GM12878 (cell line): ENCODE results near the gene TPCN2.

ENCODE experiments used
- ATF7 ChIP-seq: fragments of 450-650 bp; IDR thresholded peaks from 2 replicates; pipeline ENCODE4 v1.6.1; 2016; ENCODE audit warnings: low read depth, mild to moderate bottlenecking
- CHD1 ChIP-seq: IDR thresholded peaks from 2 replicates; pipeline ENCODE4 v1.6.1; 2012; ENCODE audit warnings: low read depth, low read length, improper control_type of control experiment
- CHD2 ChIP-seq: IDR thresholded peaks from 2 replicates; pipeline ENCODE4 v1.6.1; 2011; ENCODE audit warnings: low read depth, low read length, improper control_type of control experiment, borderline replicate concordance
- HCFC1 ChIP-seq: fragments of 150-350 bp; IDR thresholded peaks from 2 replicates; pipeline ENCODE4 v1.6.1; 2014; ENCODE audit warnings: low read length
- NR2C2 ChIP-seq: IDR thresholded peaks from 2 replicates; pipeline ENCODE4 v1.6.1; 2011; ENCODE audit warnings: borderline replicate concordance, low read depth; ENCODE audit not compliant: control insufficient read depth, insufficient read length
- POLR2A ChIP-seq: IDR thresholded peaks from 2 replicates; pipeline ENCODE4 v1.6.1; 2011; ENCODE audit warnings: low read depth, mild to moderate bottlenecking, low read length
- SREBF2 ChIP-seq: IDR thresholded peaks from 2 replicates; pipeline ENCODE4 v1.6.1; 2012; ENCODE audit warnings: mild to moderate bottlenecking, low read length
- TAF1 ChIP-seq: IDR thresholded peaks from 2 replicates; pipeline ENCODE4 v1.6.1; 2011; ENCODE audit warnings: mild to moderate bottlenecking, low read depth, low read length, borderline replicate concordance
- YY1 ChIP-seq: IDR thresholded peaks from 2 replicates; pipeline ENCODE4 v1.6.1; 2011; ENCODE audit warnings: low read depth, mild to moderate bottlenecking, low read length
- TF ChIP-seq, protein P1 (sequence below): IDR thresholded peaks from 2 replicates; pipeline ENCODE4 v1.6.1; 2012; ENCODE audit warnings: low read depth, low read length, improper control_type of control experiment
- TF ChIP-seq, protein P2 (sequence below), 3 experiments: IDR thresholded peaks in 2 of 3; conservative IDR thresholded peaks in 1 of 3; 2 replicates each; pipeline ENCODE4 v1.5.1; 2011; ENCODE audit warnings: low read depth in 3 of 3, low read length in 3 of 3, mild to moderate bottlenecking in 3 of 3, control low read depth in 2 of 3, moderate library complexity in 2 of 3, inconsistent platforms in 1 of 3, mixed read lengths in 1 of 3; ENCODE audit not compliant: control insufficient read depth in 2 of 3, insufficient read depth in 1 of 3; ENCODE audit errors: extremely low read depth in 1 of 3
- TF ChIP-seq, protein P3 (sequence below): IDR thresholded peaks from 2 replicates; pipeline ENCODE4 v1.6.1; 2012; ENCODE audit warnings: low read depth, low read length, improper control_type of control experiment
- TF ChIP-seq, protein P4 (sequence below): IDR thresholded peaks from 2 replicates; pipeline ENCODE4 v1.6.1; 2012; ENCODE audit warnings: low read depth, low read length, improper control_type of control experiment
- TF ChIP-seq, protein P5 (sequence below): fragments of 450-650 bp; IDR thresholded peaks from 2 replicates; pipeline ENCODE4 v1.6.1; 2016; ENCODE audit warnings: mild to moderate bottlenecking

DNA sequence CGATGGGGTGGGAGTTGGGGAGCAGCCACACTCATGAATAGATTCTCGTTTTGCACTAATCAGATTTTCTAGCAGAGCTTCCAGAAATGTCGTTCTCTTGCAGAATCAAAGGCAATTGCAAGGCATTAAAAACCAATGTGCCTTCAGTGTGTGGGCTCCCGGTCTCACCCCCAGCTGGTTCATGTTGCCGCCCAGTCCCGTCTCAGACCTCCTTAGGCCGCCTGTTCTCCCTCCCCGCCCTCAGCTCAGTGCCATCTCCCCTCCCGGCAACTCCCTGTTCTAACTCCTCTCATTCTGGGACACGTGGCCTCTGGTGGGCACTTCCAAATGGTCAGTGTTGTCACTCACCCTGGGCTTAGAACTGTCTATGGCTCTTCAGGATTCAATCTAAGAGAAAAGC, 64.5 kb downstream of the TPCN2 start:
- TF ChIP-seq POLR2A (no peak), ATF7 (no peak), TAF1 (no peak), YY1 (no peak), CHD1 (no peak), CHD2 (no peak), SREBF2 (no peak), HCFC1 (no peak), NR2C2 (no peak)
- TF ChIP-seq, protein P1, sequence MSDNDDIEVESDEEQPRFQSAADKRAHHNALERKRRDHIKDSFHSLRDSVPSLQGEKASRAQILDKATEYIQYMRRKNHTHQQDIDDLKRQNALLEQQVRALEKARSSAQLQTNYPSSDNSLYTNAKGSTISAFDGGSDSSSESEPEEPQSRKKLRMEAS, result no peak
- TF ChIP-seq, protein P2, sequence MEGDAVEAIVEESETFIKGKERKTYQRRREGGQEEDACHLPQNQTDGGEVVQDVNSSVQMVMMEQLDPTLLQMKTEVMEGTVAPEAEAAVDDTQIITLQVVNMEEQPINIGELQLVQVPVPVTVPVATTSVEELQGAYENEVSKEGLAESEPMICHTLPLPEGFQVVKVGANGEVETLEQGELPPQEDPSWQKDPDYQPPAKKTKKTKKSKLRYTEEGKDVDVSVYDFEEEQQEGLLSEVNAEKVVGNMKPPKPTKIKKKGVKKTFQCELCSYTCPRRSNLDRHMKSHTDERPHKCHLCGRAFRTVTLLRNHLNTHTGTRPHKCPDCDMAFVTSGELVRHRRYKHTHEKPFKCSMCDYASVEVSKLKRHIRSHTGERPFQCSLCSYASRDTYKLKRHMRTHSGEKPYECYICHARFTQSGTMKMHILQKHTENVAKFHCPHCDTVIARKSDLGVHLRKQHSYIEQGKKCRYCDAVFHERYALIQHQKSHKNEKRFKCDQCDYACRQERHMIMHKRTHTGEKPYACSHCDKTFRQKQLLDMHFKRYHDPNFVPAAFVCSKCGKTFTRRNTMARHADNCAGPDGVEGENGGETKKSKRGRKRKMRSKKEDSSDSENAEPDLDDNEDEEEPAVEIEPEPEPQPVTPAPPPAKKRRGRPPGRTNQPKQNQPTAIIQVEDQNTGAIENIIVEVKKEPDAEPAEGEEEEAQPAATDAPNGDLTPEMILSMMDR (IDR thresholded peaks at IDR 0.05 in 2 of 3, conservative IDR thresholded peaks at IDR 0.05 in 1 of 3; ENCODE audit: control insufficient read depth in 2 of 3, extremely low read depth in 1 of 3, insufficient read depth in 1 of 3, low read depth in 3 of 3, low read length in 3 of 3), result no peak
- TF ChIP-seq, protein P3, sequence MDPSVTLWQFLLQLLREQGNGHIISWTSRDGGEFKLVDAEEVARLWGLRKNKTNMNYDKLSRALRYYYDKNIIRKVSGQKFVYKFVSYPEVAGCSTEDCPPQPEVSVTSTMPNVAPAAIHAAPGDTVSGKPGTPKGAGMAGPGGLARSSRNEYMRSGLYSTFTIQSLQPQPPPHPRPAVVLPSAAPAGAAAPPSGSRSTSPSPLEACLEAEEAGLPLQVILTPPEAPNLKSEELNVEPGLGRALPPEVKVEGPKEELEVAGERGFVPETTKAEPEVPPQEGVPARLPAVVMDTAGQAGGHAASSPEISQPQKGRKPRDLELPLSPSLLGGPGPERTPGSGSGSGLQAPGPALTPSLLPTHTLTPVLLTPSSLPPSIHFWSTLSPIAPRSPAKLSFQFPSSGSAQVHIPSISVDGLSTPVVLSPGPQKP, result no peak
- TF ChIP-seq, protein P4, sequence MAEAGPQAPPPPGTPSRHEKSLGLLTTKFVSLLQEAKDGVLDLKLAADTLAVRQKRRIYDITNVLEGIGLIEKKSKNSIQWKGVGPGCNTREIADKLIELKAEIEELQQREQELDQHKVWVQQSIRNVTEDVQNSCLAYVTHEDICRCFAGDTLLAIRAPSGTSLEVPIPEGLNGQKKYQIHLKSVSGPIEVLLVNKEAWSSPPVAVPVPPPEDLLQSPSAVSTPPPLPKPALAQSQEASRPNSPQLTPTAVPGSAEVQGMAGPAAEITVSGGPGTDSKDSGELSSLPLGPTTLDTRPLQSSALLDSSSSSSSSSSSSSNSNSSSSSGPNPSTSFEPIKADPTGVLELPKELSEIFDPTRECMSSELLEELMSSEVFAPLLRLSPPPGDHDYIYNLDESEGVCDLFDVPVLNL, result no peak
- TF ChIP-seq, protein P5, sequence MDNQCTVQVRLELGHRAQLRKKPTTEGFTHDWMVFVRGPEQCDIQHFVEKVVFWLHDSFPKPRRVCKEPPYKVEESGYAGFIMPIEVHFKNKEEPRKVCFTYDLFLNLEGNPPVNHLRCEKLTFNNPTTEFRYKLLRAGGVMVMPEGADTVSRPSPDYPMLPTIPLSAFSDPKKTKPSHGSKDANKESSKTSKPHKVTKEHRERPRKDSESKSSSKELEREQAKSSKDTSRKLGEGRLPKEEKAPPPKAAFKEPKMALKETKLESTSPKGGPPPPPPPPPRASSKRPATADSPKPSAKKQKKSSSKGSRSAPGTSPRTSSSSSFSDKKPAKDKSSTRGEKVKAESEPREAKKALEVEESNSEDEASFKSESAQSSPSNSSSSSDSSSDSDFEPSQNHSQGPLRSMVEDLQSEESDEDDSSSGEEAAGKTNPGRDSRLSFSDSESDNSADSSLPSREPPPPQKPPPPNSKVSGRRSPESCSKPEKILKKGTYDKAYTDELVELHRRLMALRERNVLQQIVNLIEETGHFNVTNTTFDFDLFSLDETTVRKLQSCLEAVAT, result no peak
